Fibroblast of lung (primary cell): ENCODE measurements around the gene CISD3. TPM values are rescaled to one million over a fixed set of nuclear protein-coding genes. Genes with fewer than 3 reads are reported as not detected.

ENCODE experiments used
- DNase-seq, 2 donors: peaks; one replicate each; pipeline versions ENCODE4 v3.0.0 to v3.0.0-alpha.2; 2010; ENCODE audit warnings: low read depth in 2 of 2
- H2AFZ ChIP-seq: 2 replicates; pipeline ENCODE4 v1.5.1; 2012; ENCODE audit warnings: low read length, control low read depth, inconsistent platforms
- H3K27ac ChIP-seq: 2 replicates; pipeline ENCODE4 v1.5.1; 2011; ENCODE audit warnings: low read length, control low read depth; ENCODE audit not compliant: insufficient read depth
- H3K27me3 ChIP-seq: 2 replicates; pipeline ENCODE4 v1.5.1; 2011; ENCODE audit warnings: mild to moderate bottlenecking, low read length; ENCODE audit not compliant: control insufficient read depth, insufficient read depth
- H3K36me3 ChIP-seq: 2 replicates; pipeline ENCODE4 v1.5.1; 2011; ENCODE audit warnings: low read length; ENCODE audit not compliant: control insufficient read depth, insufficient read depth
- H3K4me1 ChIP-seq: 2 replicates; pipeline ENCODE4 v1.5.1; 2011; ENCODE audit warnings: low read length; ENCODE audit not compliant: control insufficient read depth, insufficient read depth; ENCODE audit errors: extremely low read depth
- H3K4me2 ChIP-seq: 2 replicates; pipeline ENCODE4 v1.5.1; 2011; ENCODE audit warnings: low read length, control low read depth; ENCODE audit not compliant: insufficient read depth; ENCODE audit errors: extremely low read depth
- H3K4me3 ChIP-seq, 4 experiments: fragments of 200-600 bp in 1 of 4; sonication (generic) in 1 of 4; replicated peaks in 1 of 4; 2 replicates each; pipeline ENCODE4 v1.5.1; 2011 to 2016; ENCODE audit warnings: low read length in 4 of 4, low read depth in 3 of 4, mild to moderate bottlenecking in 3 of 4, control low read depth in 2 of 4, inconsistent platforms in 1 of 4, mixed read lengths in 1 of 4; ENCODE audit not compliant: insufficient read depth in 1 of 4; ENCODE audit errors: control extremely low read depth in 1 of 4
- H3K79me2 ChIP-seq: 2 replicates; pipeline ENCODE4 v1.5.1; 2012; ENCODE audit warnings: mild to moderate bottlenecking, low read length, inconsistent platforms; ENCODE audit not compliant: control insufficient read depth, insufficient read depth
- H3K9ac ChIP-seq: 2 replicates; pipeline ENCODE4 v1.5.1; 2011; ENCODE audit warnings: mild to moderate bottlenecking, low read length, control low read depth; ENCODE audit not compliant: insufficient read depth
- H3K9me3 ChIP-seq: 2 replicates; pipeline ENCODE4 v1.5.1; 2012; ENCODE audit warnings: low read depth, low read length; ENCODE audit not compliant: control insufficient read depth, insufficient read depth
- H4K20me1 ChIP-seq: 2 replicates; pipeline ENCODE4 v1.5.1; 2011; ENCODE audit warnings: low read length; ENCODE audit not compliant: control insufficient read depth, insufficient read depth; ENCODE audit errors: extremely low read depth
- CTCF ChIP-seq, 2 donors: IDR thresholded peaks in 1 of 2; conservative IDR thresholded peaks in 1 of 2; 1 replicate in 1 of 2; 2 replicates in 1 of 2; pipeline ENCODE4 v1.5.1; 2011 to 2012; ENCODE audit warnings: low read length in 2 of 2, control low read depth in 1 of 2, inconsistent platforms in 1 of 2, low read depth in 1 of 2, mild to moderate bottlenecking in 1 of 2
- EZH2 ChIP-seq: IDR thresholded peaks from 2 replicates; pipeline ENCODE4 v1.5.1; 2012; ENCODE audit warnings: low read length, control low read depth, mild to moderate bottlenecking; ENCODE audit errors: missing control alignments
- polyA plus RNA-seq, 2 donors: library from polyadenylated mRNA; depleted of rRNA in 1 of 2; stranded (reverse) in 1 of 2; unstranded in 1 of 2; fragments of >200 nt; gene quantifications; 2 replicates each; pipeline ENCODE4 v1.2.1, GENCODE V29; 2011 to 2012; ENCODE audit warnings: missing spikeins in 1 of 2
- total RNA-seq: library from RNA; depleted of rRNA; stranded (reverse); fragments of >200 nt; gene quantifications from 2 replicates; pipeline ENCODE4 v1.2.1, GENCODE V29; 2014

The CISD3 gene
- total and polyA plus RNA-seq, 2 donors (not counting 1 experiment from before 2014, with no cell fraction given), result 4.0 to 5.7 TPM

GRCh38 chr17:38740044-38740443 is 9.9 kb downstream of the CISD3 start:
- Histone ChIP-seq H3K4me3 (no peak overlapping the region), H3K9me3 (no peaks in the 10 kb centered on the region), H3K4me1 (peaks cover 14% of the 10 kb centered on the region), H3K9ac (no peak overlapping the region), H3K4me2 (no peak overlapping the region), H3K27ac (no peak overlapping the region), H3K27me3 (no peaks in the 10 kb centered on the region), H3K79me2 (peaks cover 47% of the 10 kb centered on the region), H4K20me1 (no peaks in the 10 kb centered on the region), H2AFZ (no peak overlapping the region), H3K36me3 (peaks cover 24% of the 10 kb centered on the region)
- DNase-seq, result no peak
- TF ChIP-seq EZH2, result no peak
- no peak for TF ChIP-seq CTCF (conservative IDR thresholded peaks at IDR 0.05 in 1 of 2, IDR thresholded peaks at IDR 0.05 in 1 of 2; ENCODE audit: low read depth in 1 of 2, low read length in 2 of 2)

GRCh38 chr17:38740806-38741205 is 10.7 kb downstream of the CISD3 start:
- Histone ChIP-seq H3K27me3 (no peaks in the 10 kb centered on the region), H3K4me2 (no peak overlapping the region), H3K79me2 (peaks cover 51% of the 10 kb centered on the region), H3K27ac (no peak overlapping the region), H3K4me1 (peaks cover 15% of the 10 kb centered on the region), H3K9ac (peak overlapping the region; percentile 5), H3K9me3 (no peaks in the 10 kb centered on the region), H4K20me1 (no peaks in the 10 kb centered on the region), H3K4me3 (no peak overlapping the region), H3K36me3 (peaks cover 19% of the 10 kb centered on the region), H2AFZ (no peak overlapping the region)
- TF ChIP-seq CTCF (conservative IDR thresholded peaks at IDR 0.05 in 1 of 2, IDR thresholded peaks at IDR 0.05 in 1 of 2; ENCODE audit: low read depth in 1 of 2, low read length in 2 of 2), result no peak
- no peak for TF ChIP-seq EZH2
- no peak for DNase-seq

GRCh38 chr17:38741461-38741860 is 11.3 kb downstream of the CISD3 start:
- no peak overlapping the region for H2AFZ ChIP-seq
- H4K20me1 ChIP-seq, result no peaks in the 10 kb centered on the region
- DNase-seq, result no peak
- TF ChIP-seq CTCF (conservative IDR thresholded peaks at IDR 0.05 in 1 of 2, IDR thresholded peaks at IDR 0.05 in 1 of 2; ENCODE audit: low read depth in 1 of 2, low read length in 2 of 2) (no peak), EZH2 (no peak)
- no peak overlapping the region for H3K4me2 ChIP-seq
- peaks cover 58% of the 10 kb centered on the region for H3K79me2 ChIP-seq
- no peaks in the 10 kb centered on the region for H3K27me3 ChIP-seq
- H3K9ac ChIP-seq, result no peak overlapping the region
- H3K4me3 ChIP-seq, result no peak overlapping the region
- peaks cover 20% of the 10 kb centered on the region for H3K4me1 ChIP-seq
- H3K9me3 ChIP-seq, result no peaks in the 10 kb centered on the region
- H3K36me3 ChIP-seq, result peaks cover 17% of the 10 kb centered on the region
- peak overlapping the region; percentile 83 for H3K27ac ChIP-seq
